SU-DHL-6 (cell line): ENCODE measurements around the gene DOCK3.

Source experiments
- EZH2phosphoT487 ChIP-seq: fragments of 200-600 bp; sonication (generic), shearing (Covaris generic); conservative IDR thresholded peaks from 2 replicates; pipeline ENCODE4 v1.6.1; 2018; ENCODE audit warnings: mild to moderate bottlenecking, antibody characterized with exemption, low read length, moderate library complexity, mixed read lengths
- TF ChIP-seq, protein P1 (sequence below): fragments of 200-600 bp; sonication (generic); IDR thresholded peaks from one replicate; pipeline ENCODE4 v1.5.1; 2017; ENCODE audit warnings: antibody characterized with exemption, mild to moderate bottlenecking, low read length, moderate library complexity; ENCODE audit not compliant: insufficient read depth, poor library complexity, severe bottlenecking

DNA sequence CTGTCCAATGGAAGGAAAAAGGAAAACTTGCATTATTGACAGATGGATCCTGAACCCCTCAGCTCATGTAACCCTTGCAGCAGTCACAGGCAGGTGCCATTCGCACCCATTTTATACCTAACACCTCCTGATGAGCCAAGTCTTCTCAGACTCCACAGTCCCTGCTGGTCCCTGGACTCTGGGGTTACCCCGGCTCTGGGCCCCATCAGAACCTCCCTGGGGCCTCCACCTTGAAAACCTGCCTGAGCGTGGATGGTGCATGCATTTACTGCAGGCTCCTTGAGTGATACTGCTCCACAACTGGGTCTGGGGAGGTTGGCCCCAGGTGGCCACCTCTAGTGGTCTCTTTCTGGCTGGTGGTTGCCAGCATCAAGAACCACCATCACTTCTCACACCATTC, 15.9 kb upstream of the DOCK3 start:
- TF ChIP-seq, protein P1, sequence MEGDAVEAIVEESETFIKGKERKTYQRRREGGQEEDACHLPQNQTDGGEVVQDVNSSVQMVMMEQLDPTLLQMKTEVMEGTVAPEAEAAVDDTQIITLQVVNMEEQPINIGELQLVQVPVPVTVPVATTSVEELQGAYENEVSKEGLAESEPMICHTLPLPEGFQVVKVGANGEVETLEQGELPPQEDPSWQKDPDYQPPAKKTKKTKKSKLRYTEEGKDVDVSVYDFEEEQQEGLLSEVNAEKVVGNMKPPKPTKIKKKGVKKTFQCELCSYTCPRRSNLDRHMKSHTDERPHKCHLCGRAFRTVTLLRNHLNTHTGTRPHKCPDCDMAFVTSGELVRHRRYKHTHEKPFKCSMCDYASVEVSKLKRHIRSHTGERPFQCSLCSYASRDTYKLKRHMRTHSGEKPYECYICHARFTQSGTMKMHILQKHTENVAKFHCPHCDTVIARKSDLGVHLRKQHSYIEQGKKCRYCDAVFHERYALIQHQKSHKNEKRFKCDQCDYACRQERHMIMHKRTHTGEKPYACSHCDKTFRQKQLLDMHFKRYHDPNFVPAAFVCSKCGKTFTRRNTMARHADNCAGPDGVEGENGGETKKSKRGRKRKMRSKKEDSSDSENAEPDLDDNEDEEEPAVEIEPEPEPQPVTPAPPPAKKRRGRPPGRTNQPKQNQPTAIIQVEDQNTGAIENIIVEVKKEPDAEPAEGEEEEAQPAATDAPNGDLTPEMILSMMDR: no peak
- TF ChIP-seq EZH2phosphoT487: no peak
